Mesothelial cell of epicardium (in vitro differentiated cells): Measurements from ENCODE around the gene PTGR3. TPM values are rescaled to one million over a fixed set of nuclear protein-coding genes. Genes with fewer than 3 reads are reported as not detected.

ENCODE experiments used
- DNase-seq, 2 experiments: peaks; one replicate each; pipeline ENCODE4 v3.0.0; 2021; ENCODE audit warnings: low spot score in 2 of 2; ENCODE audit not compliant: unreplicated experiment in 2 of 2
- H3K27ac Mint-ChIP-seq: 2 replicates; pipeline ENCODE4 v1.8.0; 2021; ENCODE audit warnings: mixed read lengths
- H3K27me3 Mint-ChIP-seq: 2 replicates; pipeline ENCODE4 v1.8.0; 2021; ENCODE audit warnings: low read depth, mixed read lengths
- H3K36me3 Mint-ChIP-seq: 2 replicates; pipeline ENCODE4 v1.8.0; 2021; ENCODE audit warnings: mixed read lengths
- H3K4me1 Mint-ChIP-seq: 2 replicates; pipeline ENCODE4 v1.8.0; 2021; ENCODE audit warnings: mixed read lengths
- H3K4me3 Mint-ChIP-seq: 2 replicates; pipeline ENCODE4 v1.8.0; 2021; ENCODE audit warnings: mild to moderate bottlenecking, moderate library complexity, mixed read lengths
- H3K9me3 Mint-ChIP-seq: 2 replicates; pipeline ENCODE4 v1.8.0; 2021; ENCODE audit warnings: mixed read lengths
- total RNA-seq: library from RNA; stranded (reverse); gene quantifications from 3 replicates; pipeline ENCODE4 v1.2.1, GENCODE V29; 2021
- TF ChIP-seq, protein P1 (sequence below): fragments of 200-600 bp; sonication (generic); IDR thresholded peaks from one replicate; pipeline ENCODE4 v1.5.0; 2021; ENCODE audit warnings: antibody characterized with exemption; ENCODE audit not compliant: unreplicated experiment

Gene PTGR3, protein sequence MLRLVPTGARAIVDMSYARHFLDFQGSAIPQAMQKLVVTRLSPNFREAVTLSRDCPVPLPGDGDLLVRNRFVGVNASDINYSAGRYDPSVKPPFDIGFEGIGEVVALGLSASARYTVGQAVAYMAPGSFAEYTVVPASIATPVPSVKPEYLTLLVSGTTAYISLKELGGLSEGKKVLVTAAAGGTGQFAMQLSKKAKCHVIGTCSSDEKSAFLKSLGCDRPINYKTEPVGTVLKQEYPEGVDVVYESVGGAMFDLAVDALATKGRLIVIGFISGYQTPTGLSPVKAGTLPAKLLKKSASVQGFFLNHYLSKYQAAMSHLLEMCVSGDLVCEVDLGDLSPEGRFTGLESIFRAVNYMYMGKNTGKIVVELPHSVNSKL
- total RNA-seq = 47.0 to 52.6 TPM (median 52.1 TPM) in 3 replicates

DNA sequence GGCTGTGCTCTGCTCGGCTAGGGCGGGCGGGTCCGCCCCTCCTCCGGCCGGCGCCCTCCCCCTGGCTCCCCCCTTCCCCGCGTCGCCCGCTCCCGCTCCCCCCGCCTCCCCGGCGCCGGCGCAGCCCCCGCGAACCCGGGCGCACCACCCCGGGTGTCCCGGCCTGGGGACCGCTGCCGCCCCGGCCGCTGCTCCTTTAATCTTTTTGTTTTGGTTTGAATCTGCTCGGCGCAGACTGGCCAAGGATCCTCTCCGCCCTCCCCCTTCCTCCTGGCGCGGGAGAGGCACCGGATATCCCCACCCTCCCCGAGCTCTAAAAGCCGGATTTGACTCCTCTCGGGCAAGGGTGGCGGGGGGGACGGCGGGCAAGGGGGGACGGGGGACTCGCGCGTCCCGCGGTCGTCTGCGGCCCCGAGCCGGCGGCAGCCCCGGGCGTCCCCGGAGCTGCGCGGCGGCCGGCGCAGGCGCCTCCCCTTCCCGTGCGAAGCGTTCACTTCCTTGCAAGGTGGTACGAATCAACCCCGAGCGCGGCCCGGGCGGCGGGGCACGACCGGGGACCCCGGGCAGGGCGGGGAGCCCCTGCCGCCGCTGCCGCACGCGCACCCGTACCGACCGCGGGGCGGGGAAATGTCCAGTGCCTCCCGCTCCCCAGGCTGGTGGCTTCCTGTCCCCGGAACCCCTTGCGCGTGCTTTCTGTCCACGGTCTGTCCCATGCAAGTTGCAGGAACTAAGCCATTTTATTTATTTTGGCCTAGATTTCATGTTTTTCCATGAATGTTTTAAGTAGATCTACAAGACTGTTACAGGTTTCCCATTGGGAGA, at the start of gene PTGR3:
Gene PTGR3 (minus strand): TSS at position 11 of the 822 bp plus-strand sequence. CDS start 81 bp downstream, outside the sequence.
- Mint-ChIP-seq H3K4me1 (peaks cover 65% of the 10 kb centered on the region), H3K27me3 (peaks cover 2% of the 10 kb centered on the region), H3K4me3 (peak within 1 kb of the TSS; percentile 97), H3K36me3 (no peaks in the 10 kb centered on the region), H3K9me3 (no peaks in the 10 kb centered on the region), H3K27ac (peak within 1 kb of the TSS; percentile 98)
- peak; percentile 44 to 75 for DNase-seq
- TF ChIP-seq, protein P1, sequence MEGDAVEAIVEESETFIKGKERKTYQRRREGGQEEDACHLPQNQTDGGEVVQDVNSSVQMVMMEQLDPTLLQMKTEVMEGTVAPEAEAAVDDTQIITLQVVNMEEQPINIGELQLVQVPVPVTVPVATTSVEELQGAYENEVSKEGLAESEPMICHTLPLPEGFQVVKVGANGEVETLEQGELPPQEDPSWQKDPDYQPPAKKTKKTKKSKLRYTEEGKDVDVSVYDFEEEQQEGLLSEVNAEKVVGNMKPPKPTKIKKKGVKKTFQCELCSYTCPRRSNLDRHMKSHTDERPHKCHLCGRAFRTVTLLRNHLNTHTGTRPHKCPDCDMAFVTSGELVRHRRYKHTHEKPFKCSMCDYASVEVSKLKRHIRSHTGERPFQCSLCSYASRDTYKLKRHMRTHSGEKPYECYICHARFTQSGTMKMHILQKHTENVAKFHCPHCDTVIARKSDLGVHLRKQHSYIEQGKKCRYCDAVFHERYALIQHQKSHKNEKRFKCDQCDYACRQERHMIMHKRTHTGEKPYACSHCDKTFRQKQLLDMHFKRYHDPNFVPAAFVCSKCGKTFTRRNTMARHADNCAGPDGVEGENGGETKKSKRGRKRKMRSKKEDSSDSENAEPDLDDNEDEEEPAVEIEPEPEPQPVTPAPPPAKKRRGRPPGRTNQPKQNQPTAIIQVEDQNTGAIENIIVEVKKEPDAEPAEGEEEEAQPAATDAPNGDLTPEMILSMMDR = no peak

DNA sequence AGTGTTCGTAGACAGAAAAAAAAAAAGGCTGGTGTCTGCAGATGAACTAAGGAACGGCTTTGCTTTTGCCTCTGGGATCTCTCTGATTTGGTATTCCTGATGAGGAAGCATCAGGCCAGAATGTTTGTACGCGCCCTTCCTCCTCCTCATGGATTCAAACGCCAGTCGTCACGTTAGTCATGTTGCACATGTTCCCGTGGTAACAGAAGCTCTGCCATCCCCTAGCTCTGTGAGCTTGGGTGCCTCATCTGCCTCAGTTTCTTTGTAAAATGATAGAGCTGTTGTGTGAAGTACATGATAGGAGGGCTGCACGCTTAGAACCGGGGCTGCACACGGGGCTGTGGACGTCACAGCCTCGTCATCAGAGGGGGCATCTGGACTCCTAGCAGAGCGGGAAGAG, 48.7 kb upstream of the PTGR3 start:
- H3K9me3 Mint-ChIP-seq = no peaks in the 10 kb centered on the region
- no peak overlapping the region for H3K4me3 Mint-ChIP-seq
- peaks cover 9% of the 10 kb centered on the region for H3K36me3 Mint-ChIP-seq
- no peak for DNase-seq
- TF ChIP-seq, protein P1 = no peak
- H3K27me3 Mint-ChIP-seq = no peaks in the 10 kb centered on the region
- H3K4me1 Mint-ChIP-seq = peaks cover 22% of the 10 kb centered on the region
- H3K27ac Mint-ChIP-seq = no peak overlapping the region

DNA sequence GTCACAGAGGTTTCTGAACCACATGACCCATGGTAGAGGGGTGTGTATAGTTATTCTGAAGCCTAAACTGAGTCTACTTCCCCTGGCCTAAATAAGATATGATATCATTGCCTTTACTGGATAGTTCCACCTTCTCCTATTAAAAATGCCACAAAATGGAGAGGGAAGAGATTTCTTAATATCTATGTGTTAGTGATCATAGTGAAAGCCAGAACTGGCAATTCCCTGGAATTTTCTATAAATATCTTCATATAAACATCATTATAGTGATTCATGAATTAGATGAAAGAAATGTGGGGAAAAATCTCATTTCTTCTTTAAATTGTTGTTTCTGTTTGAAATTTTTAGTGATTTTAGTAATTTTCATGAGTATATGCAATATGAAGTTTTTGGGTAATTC, 47.4 kb upstream of the PTGR3 start:
- H3K9me3 Mint-ChIP-seq = no peaks in the 10 kb centered on the region
- H3K27ac Mint-ChIP-seq = no peak overlapping the region
- no peak for DNase-seq
- no peaks in the 10 kb centered on the region for H3K27me3 Mint-ChIP-seq
- peaks cover 27% of the 10 kb centered on the region for H3K4me1 Mint-ChIP-seq
- TF ChIP-seq, protein P1 = no peak
- no peak overlapping the region for H3K4me3 Mint-ChIP-seq
- H3K36me3 Mint-ChIP-seq = peaks cover 7% of the 10 kb centered on the region

DNA sequence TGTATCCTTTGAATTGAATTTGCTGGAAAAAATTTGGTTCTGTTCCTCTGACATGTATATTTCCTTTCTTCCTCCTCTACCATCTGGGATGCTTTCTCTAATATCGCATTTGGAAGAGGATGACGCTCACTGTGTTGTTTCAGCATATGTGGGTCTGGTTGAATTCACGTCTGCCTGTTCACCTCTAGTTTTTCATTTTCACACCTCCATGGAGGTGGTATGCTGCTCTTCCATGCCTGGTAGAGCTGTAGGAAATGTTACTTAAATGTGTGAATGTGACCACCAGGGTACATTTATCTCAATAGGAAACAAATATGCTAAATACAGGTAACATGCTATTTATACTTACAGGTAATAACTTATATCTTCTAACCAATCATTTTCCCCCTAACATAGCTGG, 46.2 kb upstream of the PTGR3 start:
- H3K27ac Mint-ChIP-seq = peak overlapping the region; percentile 4
- no peaks in the 10 kb centered on the region for H3K36me3 Mint-ChIP-seq

DNA sequence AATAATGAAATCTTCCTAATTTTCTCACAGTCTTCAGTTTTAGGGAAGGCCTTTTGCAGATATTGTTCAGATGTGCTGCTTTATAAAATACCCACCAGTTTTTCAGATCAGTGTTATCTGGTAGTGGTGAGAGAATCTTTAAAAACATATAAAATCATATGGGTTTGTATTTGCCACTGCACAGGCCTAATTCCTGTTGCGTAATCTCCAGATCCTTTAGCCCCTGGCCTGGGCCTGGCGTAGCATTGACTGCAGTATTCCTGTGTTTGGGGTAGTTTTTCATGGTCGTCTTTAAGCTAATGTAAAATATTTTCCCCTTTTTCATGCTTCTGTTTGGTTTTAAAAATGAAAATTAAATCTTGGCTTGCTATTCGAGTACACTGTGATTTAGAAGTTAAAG, 44.8 kb upstream of the PTGR3 start:
- Mint-ChIP-seq H3K27ac (no peak overlapping the region), H3K9me3 (no peaks in the 10 kb centered on the region), H3K27me3 (no peaks in the 10 kb centered on the region), H3K4me3 (no peak overlapping the region), H3K4me1 (peaks cover 34% of the 10 kb centered on the region), H3K36me3 (no peaks in the 10 kb centered on the region)
- no peak for DNase-seq
- TF ChIP-seq, protein P1 = no peak

More for the DNA sequence above, 46.2 kb upstream of the PTGR3 start:
- Mint-ChIP-seq H3K9me3 (no peaks in the 10 kb centered on the region), H3K27me3 (no peaks in the 10 kb centered on the region), H3K4me3 (no peak overlapping the region), H3K4me1 (peaks cover 34% of the 10 kb centered on the region)
- TF ChIP-seq, protein P1 = no peak
- DNase-seq = no peak
